B cell (primary cell): ENCODE data around the gene KLHL35.

ENCODE experiments used
- EZH2 ChIP-seq: IDR thresholded peaks from 2 replicates; pipeline ENCODE4 v1.6.1; 2012; ENCODE audit warnings: borderline replicate concordance, low read depth, mild to moderate bottlenecking, moderate library complexity, low read length; ENCODE audit not compliant: insufficient read depth, poor library complexity, severe bottlenecking
- TF ChIP-seq, protein P1 (sequence below): fragments of 200-600 bp; IDR thresholded peaks from one replicate; pipeline ENCODE4 v1.8.0; 2022; ENCODE audit warnings: antibody characterized with exemption, mild to moderate bottlenecking

DNA sequence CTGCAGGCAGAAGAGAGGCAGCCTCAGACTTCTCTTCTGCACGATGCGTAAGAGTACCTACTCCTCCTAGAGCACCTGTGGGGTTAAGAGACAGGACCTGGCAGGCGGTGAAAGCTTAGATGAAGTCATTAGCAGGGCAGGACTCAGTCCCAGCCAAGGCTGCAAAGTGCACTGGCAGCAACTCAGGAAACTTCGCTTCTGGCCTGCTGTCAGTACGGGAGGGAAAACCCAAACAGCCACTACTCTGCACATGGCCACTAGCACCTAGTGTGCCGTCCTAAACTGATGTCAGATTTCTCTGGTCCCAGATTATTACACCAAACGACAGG lies 8.8 kb upstream of the KLHL35 start:
- TF ChIP-seq, protein P1, sequence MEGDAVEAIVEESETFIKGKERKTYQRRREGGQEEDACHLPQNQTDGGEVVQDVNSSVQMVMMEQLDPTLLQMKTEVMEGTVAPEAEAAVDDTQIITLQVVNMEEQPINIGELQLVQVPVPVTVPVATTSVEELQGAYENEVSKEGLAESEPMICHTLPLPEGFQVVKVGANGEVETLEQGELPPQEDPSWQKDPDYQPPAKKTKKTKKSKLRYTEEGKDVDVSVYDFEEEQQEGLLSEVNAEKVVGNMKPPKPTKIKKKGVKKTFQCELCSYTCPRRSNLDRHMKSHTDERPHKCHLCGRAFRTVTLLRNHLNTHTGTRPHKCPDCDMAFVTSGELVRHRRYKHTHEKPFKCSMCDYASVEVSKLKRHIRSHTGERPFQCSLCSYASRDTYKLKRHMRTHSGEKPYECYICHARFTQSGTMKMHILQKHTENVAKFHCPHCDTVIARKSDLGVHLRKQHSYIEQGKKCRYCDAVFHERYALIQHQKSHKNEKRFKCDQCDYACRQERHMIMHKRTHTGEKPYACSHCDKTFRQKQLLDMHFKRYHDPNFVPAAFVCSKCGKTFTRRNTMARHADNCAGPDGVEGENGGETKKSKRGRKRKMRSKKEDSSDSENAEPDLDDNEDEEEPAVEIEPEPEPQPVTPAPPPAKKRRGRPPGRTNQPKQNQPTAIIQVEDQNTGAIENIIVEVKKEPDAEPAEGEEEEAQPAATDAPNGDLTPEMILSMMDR, result no peak
- TF ChIP-seq EZH2, result no peak
